HEK293 (cell line): Measurements from ENCODE around the gene GNA12.

Experiments used
- CTCF ChIA-PET: fragments of 350-600 bp; formaldehyde crosslinking; extraction: SDS; loops from one replicate; lab custom pipeline; 2021; ENCODE audit warnings: antibody characterized with exemption; lab: Yijun Ruan, JAX
- POLR2A ChIA-PET: fragments of 300-600 bp; formaldehyde crosslinking; extraction: SDS; loops from one replicate; lab custom pipeline; 2020; ENCODE audit warnings: antibody characterized with exemption, inconsistent platforms; lab: Yijun Ruan, JAX
- H3K27ac ChIP-seq: fragments of 200-500 bp; sonication (Bioruptor generic); 2 replicates; pipeline ENCODE4 v1.5.1; 2014; ENCODE audit warnings: low read depth, low read length, control low read depth, inconsistent platforms; ENCODE audit errors: extremely low read depth
- H3K36me3 ChIP-seq, 2 experiments: fragments of 200-500 bp in 1 of 2; sonication (Bioruptor generic) in 1 of 2; 1 replicate in 1 of 2; 2 replicates in 1 of 2; pipeline ENCODE4 v1.5.1; 2014 to 2017; ENCODE audit warnings: inconsistent platforms in 2 of 2, low read length in 2 of 2; ENCODE audit not compliant: control insufficient read depth in 2 of 2, insufficient read depth in 1 of 2
- H3K4me1 ChIP-seq: fragments of 200-500 bp; sonication (Bioruptor generic); 2 replicates; pipeline ENCODE4 v1.5.1; 2014; ENCODE audit warnings: mild to moderate bottlenecking, low read length, inconsistent platforms; ENCODE audit not compliant: control insufficient read depth, insufficient read depth
- H3K4me3 ChIP-seq: 2 replicates; pipeline ENCODE4 v1.5.1; 2011; ENCODE audit warnings: low read depth, mild to moderate bottlenecking, control low read depth, low read length, moderate library complexity
- H3K9me3 ChIP-seq: fragments of 200-500 bp; sonication (Bioruptor generic); 2 replicates; pipeline ENCODE4 v1.5.1; 2014; ENCODE audit warnings: low read depth, low read length, inconsistent platforms; ENCODE audit not compliant: control insufficient read depth, insufficient read depth
- BCL11A ChIP-seq: fragments of 450-650 bp; formaldehyde crosslinking; IDR thresholded peaks from 2 replicates; pipeline ENCODE4 v1.5.1; 2016; ENCODE audit warnings: low read depth, missing biosample characterization, missing genetic modification characterization
- BCL11B ChIP-seq: fragments of 450-650 bp; formaldehyde crosslinking; IDR thresholded peaks from 2 replicates; pipeline ENCODE4 v1.5.1; 2016; ENCODE audit warnings: low read depth, missing biosample characterization, missing genetic modification characterization
- IKZF3 ChIP-seq: fragments of 450-650 bp; IDR thresholded peaks from 2 replicates; pipeline ENCODE4 v1.5.0; 2018; ENCODE audit warnings: missing biosample characterization, mild to moderate bottlenecking, missing genetic modification characterization, moderate library complexity
- KLF10 ChIP-seq: fragments of 450-650 bp; IDR thresholded peaks from 2 replicates; pipeline ENCODE4 v1.5.1; 2018; ENCODE audit warnings: missing biosample characterization, mild to moderate bottlenecking, missing genetic modification characterization
- PRDM1 ChIP-seq: fragments of 450-650 bp; formaldehyde crosslinking; IDR thresholded peaks from 2 replicates; pipeline ENCODE4; 2016; ENCODE audit warnings: missing biosample characterization, missing genetic modification characterization
- TRIM28 ChIP-seq: IDR thresholded peaks from 2 replicates; pipeline ENCODE4 v1.6.1; 2011; ENCODE audit warnings: low read length, control low read depth, borderline replicate concordance
- YY1 ChIP-seq: fragments of 450-650 bp; formaldehyde crosslinking; IDR thresholded peaks from 2 replicates; pipeline ENCODE4 v1.5.1; 2018; ENCODE audit warnings: missing biosample characterization, missing genetic modification characterization
- ZFP3 ChIP-seq: fragments of 450-650 bp; formaldehyde crosslinking; IDR thresholded peaks from 2 replicates; pipeline ENCODE4 v1.5.1; 2016; ENCODE audit warnings: low read depth, missing biosample characterization, missing genetic modification characterization
- ZNF138 ChIP-seq: fragments of 450-650 bp; formaldehyde crosslinking; IDR thresholded peaks from 2 replicates; pipeline ENCODE4 v1.5.1; 2016; ENCODE audit warnings: missing biosample characterization, missing genetic modification characterization, borderline replicate concordance
- ZNF146 ChIP-seq: fragments of 450-650 bp; formaldehyde crosslinking; IDR thresholded peaks from 2 replicates; pipeline ENCODE4 v1.5.1; 2016; ENCODE audit warnings: missing biosample characterization, missing genetic modification characterization
- ZNF155 ChIP-seq: fragments of 450-650 bp; formaldehyde crosslinking; IDR thresholded peaks from 2 replicates; pipeline ENCODE4 v1.5.1; 2016; ENCODE audit warnings: missing biosample characterization, missing genetic modification characterization
- ZNF19 ChIP-seq: fragments of 450-650 bp; formaldehyde crosslinking; IDR thresholded peaks from 2 replicates; pipeline ENCODE4; 2016; ENCODE audit warnings: missing biosample characterization, missing genetic modification characterization, low read depth
- ZNF223 ChIP-seq: fragments of 450-650 bp; formaldehyde crosslinking; IDR thresholded peaks from 2 replicates; pipeline ENCODE4 v1.5.1; 2016; ENCODE audit warnings: missing biosample characterization, missing genetic modification characterization
- ZNF23 ChIP-seq: fragments of 450-650 bp; formaldehyde crosslinking; IDR thresholded peaks from 2 replicates; pipeline ENCODE4 v1.5.1; 2016; ENCODE audit warnings: missing biosample characterization, missing genetic modification characterization, borderline replicate concordance
- ZNF292 ChIP-seq: fragments of 450-650 bp; formaldehyde crosslinking; IDR thresholded peaks from 2 replicates; pipeline ENCODE4 v1.5.1; 2016; ENCODE audit warnings: low read depth, missing biosample characterization, missing genetic modification characterization, borderline replicate concordance
- ZNF335 ChIP-seq: fragments of 450-650 bp; formaldehyde crosslinking; conservative IDR thresholded peaks from 2 replicates; pipeline ENCODE4 v1.5.1; 2016; ENCODE audit warnings: missing biosample characterization, missing genetic modification characterization
- ZNF510 ChIP-seq: fragments of 450-650 bp; formaldehyde crosslinking; IDR thresholded peaks from 2 replicates; pipeline ENCODE4 v1.5.1; 2018; ENCODE audit warnings: mild to moderate bottlenecking, missing genetic modification characterization, missing biosample characterization; ENCODE audit not compliant: insufficient replicate concordance
- ZNF544 ChIP-seq: fragments of 450-650 bp; formaldehyde crosslinking; IDR thresholded peaks from 2 replicates; pipeline ENCODE4 v1.5.0; 2017; ENCODE audit warnings: missing biosample characterization, missing genetic modification characterization
- ZNF560 ChIP-seq: fragments of 450-650 bp; formaldehyde crosslinking; IDR thresholded peaks from 2 replicates; pipeline ENCODE4 v1.5.1; 2017; ENCODE audit warnings: missing biosample characterization, missing genetic modification characterization, borderline replicate concordance
- ZNF561 ChIP-seq: fragments of 450-650 bp; IDR thresholded peaks from 2 replicates; pipeline ENCODE4 v1.5.1; 2018; ENCODE audit warnings: missing biosample characterization, missing genetic modification characterization, borderline replicate concordance
- ZNF585B ChIP-seq: fragments of 450-650 bp; formaldehyde crosslinking; IDR thresholded peaks from 2 replicates; pipeline ENCODE4 v1.5.1; 2016; ENCODE audit warnings: missing biosample characterization, missing genetic modification characterization
- ZNF701 ChIP-seq: fragments of 450-650 bp; formaldehyde crosslinking; IDR thresholded peaks from 2 replicates; pipeline ENCODE4 v1.5.1; 2016; ENCODE audit warnings: missing biosample characterization, missing genetic modification characterization
- ZNF785 ChIP-seq: fragments of 450-650 bp; formaldehyde crosslinking; IDR thresholded peaks from 2 replicates; pipeline ENCODE4 v1.5.1; 2016; ENCODE audit warnings: missing biosample characterization, missing genetic modification characterization
- ZNF792 ChIP-seq: fragments of 450-650 bp; formaldehyde crosslinking; IDR thresholded peaks from 2 replicates; pipeline ENCODE4 v1.5.1; 2016; ENCODE audit warnings: missing biosample characterization, missing genetic modification characterization
- ZSCAN16 ChIP-seq: fragments of 450-650 bp; formaldehyde crosslinking; IDR thresholded peaks from 2 replicates; pipeline ENCODE4 v1.5.1; 2016; ENCODE audit warnings: missing biosample characterization, missing genetic modification characterization
- TF ChIP-seq, protein P1 (sequence below): fragments of 450-650 bp; formaldehyde crosslinking; IDR thresholded peaks from 2 replicates; pipeline ENCODE4 v1.5.1; 2017; ENCODE audit warnings: missing biosample characterization, missing genetic modification characterization
- TF ChIP-seq, protein P2 (sequence below): fragments of 450-650 bp; formaldehyde crosslinking; IDR thresholded peaks from 2 replicates; pipeline ENCODE4 v1.5.1; 2016; ENCODE audit warnings: missing biosample characterization, missing genetic modification characterization

The GNA12 gene

DNA sequence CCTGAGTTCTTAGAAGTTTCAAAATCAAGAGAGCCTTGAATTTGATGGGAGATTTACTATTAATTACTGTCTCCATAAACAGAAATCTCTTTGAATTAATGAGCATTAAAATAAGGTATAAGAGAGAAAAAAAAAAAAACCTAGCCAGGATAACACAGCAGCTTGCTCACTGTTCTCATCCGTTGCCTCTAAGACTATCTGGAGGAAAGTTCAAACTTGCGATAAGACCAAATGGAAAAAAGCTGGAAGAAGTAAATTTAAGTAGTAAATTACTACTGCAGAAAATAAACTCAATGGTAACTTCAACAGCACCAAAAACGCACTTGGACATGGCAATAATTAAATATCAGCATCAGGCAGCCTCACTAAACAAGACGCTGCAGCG lies 36.7 kb downstream of the GNA12 start:
- ChIA-PET POLR2A (no interaction called here), CTCF (interaction anchor here (0.5 to 1.2 kb wide), 4 partner anchors 12 to 1870 kb away, joined by 3 read pairs; no protein-coding TSS in a partner anchor)
- Histone ChIP-seq H3K4me1 (peaks cover 21% of the 10 kb centered on the region), H3K36me3 (no peaks in the 10 kb centered on the region), H3K4me3 (no peak overlapping the region), H3K27ac (peak overlapping the region; percentile 50), H3K9me3 (no peaks in the 10 kb centered on the region)
- TF ChIP-seq, protein P1, sequence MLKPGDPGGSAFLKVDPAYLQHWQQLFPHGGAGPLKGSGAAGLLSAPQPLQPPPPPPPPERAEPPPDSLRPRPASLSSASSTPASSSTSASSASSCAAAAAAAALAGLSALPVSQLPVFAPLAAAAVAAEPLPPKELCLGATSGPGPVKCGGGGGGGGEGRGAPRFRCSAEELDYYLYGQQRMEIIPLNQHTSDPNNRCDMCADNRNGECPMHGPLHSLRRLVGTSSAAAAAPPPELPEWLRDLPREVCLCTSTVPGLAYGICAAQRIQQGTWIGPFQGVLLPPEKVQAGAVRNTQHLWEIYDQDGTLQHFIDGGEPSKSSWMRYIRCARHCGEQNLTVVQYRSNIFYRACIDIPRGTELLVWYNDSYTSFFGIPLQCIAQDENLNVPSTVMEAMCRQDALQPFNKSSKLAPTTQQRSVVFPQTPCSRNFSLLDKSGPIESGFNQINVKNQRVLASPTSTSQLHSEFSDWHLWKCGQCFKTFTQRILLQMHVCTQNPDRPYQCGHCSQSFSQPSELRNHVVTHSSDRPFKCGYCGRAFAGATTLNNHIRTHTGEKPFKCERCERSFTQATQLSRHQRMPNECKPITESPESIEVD (tag by site-specific recombination), result peak; percentile 43
- no peak for TF ChIP-seq ZNF792 (tag by site-specific recombination)
- no peak for TF ChIP-seq ZNF292
- TF ChIP-seq ZNF335 (tag by site-specific recombination), result peak; percentile 65; the same call in 1 of the 2 replicates
- TF ChIP-seq ZNF146, result no peak
- TF ChIP-seq ZNF155, result no peak
- peak; percentile 30; the same call in 1 of the 2 replicates for TF ChIP-seq ZSCAN16 (tag by site-specific recombination)
- TF ChIP-seq ZNF223, result no peak
- no peak for TF ChIP-seq BCL11B
- TF ChIP-seq YY1 (tag by site-specific recombination), result no peak

DNA sequence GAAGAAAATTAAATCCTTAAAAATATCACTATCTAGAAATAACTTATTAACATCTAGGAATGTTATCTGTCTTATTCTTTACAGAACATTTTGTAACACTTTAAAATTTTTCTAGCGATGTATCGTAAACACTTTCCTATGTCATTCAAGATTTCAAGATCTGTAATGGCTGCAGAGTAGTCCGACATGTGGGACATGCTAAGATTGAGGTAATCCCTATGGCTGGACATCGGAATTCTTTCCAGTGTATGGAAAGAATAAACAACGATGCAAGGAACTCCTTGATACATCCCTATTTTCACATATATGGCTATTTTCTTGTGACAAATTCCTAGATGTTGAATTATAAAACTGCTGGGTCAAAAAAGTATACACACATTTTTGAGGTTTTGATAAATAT lies 37.5 kb downstream of the GNA12 start:
- ChIA-PET CTCF (interaction anchor here (1.2 kb wide), 1 partner anchor 136 kb away, joined by 3 read pairs; no protein-coding TSS in a partner anchor), POLR2A (no interaction called here)
- TF ChIP-seq IKZF3 (tag by site-specific recombination) (peak; percentile 63), ZFP3 (tag by site-specific recombination) (no peak), ZNF544 (tag by site-specific recombination) (no peak), ZNF560 (tag by site-specific recombination) (no peak)
- peaks cover 26% of the 10 kb centered on the region for H3K4me1 ChIP-seq
- no peak overlapping the region for H3K4me3 ChIP-seq
- no peak overlapping the region for H3K27ac ChIP-seq
- H3K9me3 ChIP-seq, result no peaks in the 10 kb centered on the region
- H3K36me3 ChIP-seq, result no peaks in the 10 kb centered on the region

DNA sequence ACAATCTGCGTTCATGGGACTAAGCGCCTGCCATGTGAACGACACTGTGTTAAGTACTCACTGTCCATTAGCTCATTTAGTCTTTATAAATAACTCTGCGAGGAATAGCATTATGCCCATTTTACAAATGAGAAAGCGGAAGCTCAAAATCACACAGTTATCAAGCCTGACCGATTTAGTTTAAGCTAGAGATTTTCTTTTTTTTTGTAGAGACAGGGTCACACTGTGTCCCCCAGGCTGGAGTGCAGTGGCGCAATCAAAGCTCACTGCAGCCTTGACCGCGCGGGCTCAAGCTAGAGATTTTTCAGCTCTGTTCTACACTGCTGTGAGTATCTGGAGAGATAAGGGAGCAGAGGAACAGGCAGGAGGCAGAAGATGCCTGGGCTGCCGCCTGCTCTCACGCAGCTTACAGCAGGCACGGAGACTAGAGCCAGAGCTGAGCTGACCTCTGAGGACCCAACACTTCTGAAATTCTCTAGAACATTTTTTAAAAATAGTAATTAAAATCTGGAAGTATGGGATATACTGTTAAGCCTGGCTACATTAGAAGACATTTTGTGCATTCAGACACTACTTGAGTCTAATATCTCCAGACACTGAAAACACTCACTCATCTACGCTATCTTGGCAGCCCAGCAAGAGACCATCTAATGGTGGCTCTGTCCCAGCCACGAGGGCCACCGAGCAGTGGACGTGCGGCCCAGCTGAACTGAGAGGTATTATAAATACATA lies 38.7 kb downstream of the GNA12 start:
- Histone ChIP-seq H3K27ac (no peak overlapping the region), H3K4me3 (no peak overlapping the region), H3K9me3 (no peaks in the 10 kb centered on the region), H3K36me3 (no peaks in the 10 kb centered on the region), H3K4me1 (peaks cover 27% of the 10 kb centered on the region)
- POLR2A ChIA-PET, result no interaction called here
- TF ChIP-seq ZNF701 (tag by site-specific recombination) (no peak), TRIM28 (peak; percentile 68; the same call in 1 of the 2 replicates), ZNF223 (no peak)
- CTCF ChIA-PET, result interaction anchor here (0.6 to 1.6 kb wide), 4 partner anchors 10 to 86 kb away, joined by 3 to 7 read pairs (median 4); no protein-coding TSS in a partner anchor

DNA sequence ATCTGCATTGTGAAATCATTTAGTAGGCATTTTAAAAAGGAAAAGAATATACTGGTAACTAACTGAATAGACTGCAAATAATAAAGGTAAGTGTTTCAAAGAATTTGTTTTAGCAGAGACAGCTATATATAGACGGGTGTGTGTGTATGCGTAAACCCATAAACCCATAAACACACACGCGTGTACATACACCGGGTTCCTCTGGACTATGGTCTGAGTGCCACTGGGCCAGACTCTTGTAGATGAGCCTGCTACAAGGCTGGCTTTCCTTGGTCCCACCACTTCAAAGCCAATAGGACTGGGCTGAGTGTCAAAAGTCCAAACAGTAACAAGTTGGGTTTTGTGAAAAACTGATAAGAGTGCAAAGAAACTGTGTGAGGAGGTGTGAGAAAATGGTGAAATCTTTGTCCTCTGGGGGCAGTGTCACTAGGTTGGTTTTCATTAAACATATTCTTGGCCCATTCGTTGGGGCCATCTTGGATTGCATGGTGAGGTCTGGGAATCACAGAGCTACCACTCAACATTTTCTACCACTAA lies 39.8 kb downstream of the GNA12 start:
- Histone ChIP-seq H3K4me1 (peaks cover 27% of the 10 kb centered on the region), H3K4me3 (no peak overlapping the region), H3K9me3 (no peaks in the 10 kb centered on the region), H3K36me3 (no peaks in the 10 kb centered on the region)
- CTCF ChIA-PET, result interaction anchor here (0.6 to 1.6 kb wide), 5 partner anchors 9 to 1296 kb away, joined by 3 to 7 read pairs (median 5); no protein-coding TSS in a partner anchor
- TF ChIP-seq ZNF19 (tag by site-specific recombination) (no peak), ZNF510 (tag by site-specific recombination) (no peak), ZNF138 (no peak), PRDM1 (tag by site-specific recombination) (no peak), ZNF785 (no peak), ZNF585B (tag by site-specific recombination) (no peak), ZNF23 (tag by site-specific recombination) (no peak), ZNF561 (tag by site-specific recombination) (no peak), BCL11A (tag by site-specific recombination) (no peak), KLF10 (no peak), ZNF292 (no peak)
- TF ChIP-seq, protein P2, sequence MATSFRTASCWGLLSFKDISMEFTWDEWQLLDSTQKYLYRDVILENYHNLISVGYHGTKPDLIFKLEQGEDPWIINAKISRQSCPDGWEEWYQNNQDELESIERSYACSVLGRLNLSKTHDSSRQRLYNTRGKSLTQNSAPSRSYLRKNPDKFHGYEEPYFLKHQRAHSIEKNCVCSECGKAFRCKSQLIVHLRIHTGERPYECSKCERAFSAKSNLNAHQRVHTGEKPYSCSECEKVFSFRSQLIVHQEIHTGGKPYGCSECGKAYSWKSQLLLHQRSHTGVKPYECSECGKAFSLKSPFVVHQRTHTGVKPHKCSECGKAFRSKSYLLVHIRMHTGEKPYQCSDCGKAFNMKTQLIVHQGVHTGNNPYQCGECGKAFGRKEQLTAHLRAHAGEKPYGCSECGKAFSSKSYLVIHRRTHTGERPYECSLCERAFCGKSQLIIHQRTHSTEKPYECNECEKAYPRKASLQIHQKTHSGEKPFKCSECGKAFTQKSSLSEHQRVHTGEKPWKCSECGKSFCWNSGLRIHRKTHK (tag by site-specific recombination), result no peak
- TF ChIP-seq, all 188 proteins: peak for 0
- POLR2A ChIA-PET, result no interaction called here
- no peak overlapping the region for H3K27ac ChIP-seq
